HEK293 (cell line): Measurements from ENCODE around the gene IMMT.

Experiments
- CTCF ChIA-PET: fragments of 350-600 bp; formaldehyde crosslinking; extraction: SDS; loops from one replicate; lab custom pipeline; 2021; ENCODE audit warnings: antibody characterized with exemption; lab: Yijun Ruan, JAX
- POLR2A ChIA-PET: fragments of 300-600 bp; formaldehyde crosslinking; extraction: SDS; loops from one replicate; lab custom pipeline; 2020; ENCODE audit warnings: antibody characterized with exemption, inconsistent platforms; lab: Yijun Ruan, JAX
- H3K27ac ChIP-seq: fragments of 200-500 bp; sonication (Bioruptor generic); 2 replicates; pipeline ENCODE4 v1.5.1; 2014; ENCODE audit warnings: low read depth, low read length, control low read depth, inconsistent platforms; ENCODE audit errors: extremely low read depth
- H3K36me3 ChIP-seq, 2 experiments: fragments of 200-500 bp in 1 of 2; sonication (Bioruptor generic) in 1 of 2; 1 replicate in 1 of 2; 2 replicates in 1 of 2; pipeline ENCODE4 v1.5.1; 2014 to 2017; ENCODE audit warnings: inconsistent platforms in 2 of 2, low read length in 2 of 2; ENCODE audit not compliant: control insufficient read depth in 2 of 2, insufficient read depth in 1 of 2
- H3K4me1 ChIP-seq: fragments of 200-500 bp; sonication (Bioruptor generic); 2 replicates; pipeline ENCODE4 v1.5.1; 2014; ENCODE audit warnings: mild to moderate bottlenecking, low read length, inconsistent platforms; ENCODE audit not compliant: control insufficient read depth, insufficient read depth
- H3K4me3 ChIP-seq: 2 replicates; pipeline ENCODE4 v1.5.1; 2011; ENCODE audit warnings: low read depth, mild to moderate bottlenecking, control low read depth, low read length, moderate library complexity
- H3K9me3 ChIP-seq: fragments of 200-500 bp; sonication (Bioruptor generic); 2 replicates; pipeline ENCODE4 v1.5.1; 2014; ENCODE audit warnings: low read depth, low read length, inconsistent platforms; ENCODE audit not compliant: control insufficient read depth, insufficient read depth
- ZBTB17 ChIP-seq: fragments of 450-650 bp; formaldehyde crosslinking; IDR thresholded peaks from 2 replicates; pipeline ENCODE4 v1.5.1; 2016; ENCODE audit warnings: missing biosample characterization, missing genetic modification characterization
- ZBTB48 ChIP-seq: fragments of 450-650 bp; formaldehyde crosslinking; IDR thresholded peaks from 2 replicates; pipeline ENCODE4 v1.5.1; 2016; ENCODE audit warnings: missing biosample characterization, missing genetic modification characterization
- ZFP3 ChIP-seq: fragments of 450-650 bp; formaldehyde crosslinking; IDR thresholded peaks from 2 replicates; pipeline ENCODE4 v1.5.1; 2016; ENCODE audit warnings: low read depth, missing biosample characterization, missing genetic modification characterization
- ZFP69B ChIP-seq: fragments of 450-650 bp; formaldehyde crosslinking; IDR thresholded peaks from 2 replicates; pipeline ENCODE4 v1.5.1; 2016; ENCODE audit warnings: missing biosample characterization, missing genetic modification characterization
- ZNF311 ChIP-seq: fragments of 450-650 bp; formaldehyde crosslinking; IDR thresholded peaks from 2 replicates; pipeline ENCODE4 v1.5.1; 2017; ENCODE audit warnings: missing biosample characterization, missing genetic modification characterization, borderline replicate concordance
- ZNF654 ChIP-seq: fragments of 450-650 bp; formaldehyde crosslinking; IDR thresholded peaks from 2 replicates; pipeline ENCODE4 v1.5.1; 2016; ENCODE audit warnings: low read depth, missing biosample characterization, missing genetic modification characterization
- ZNF747 ChIP-seq: fragments of 450-650 bp; formaldehyde crosslinking; IDR thresholded peaks from 2 replicates; pipeline ENCODE4 v1.5.1; 2016; ENCODE audit warnings: missing biosample characterization, missing genetic modification characterization
- TF ChIP-seq, protein P1 (sequence below): fragments of 450-650 bp; formaldehyde crosslinking; IDR thresholded peaks from 2 replicates; pipeline ENCODE4 v1.5.1; 2017; ENCODE audit warnings: missing biosample characterization, missing genetic modification characterization
- TF ChIP-seq, protein P2 (sequence below): fragments of 450-650 bp; formaldehyde crosslinking; IDR thresholded peaks from 2 replicates; pipeline ENCODE4 v1.5.1; 2016; ENCODE audit warnings: missing biosample characterization, missing genetic modification characterization
- TF ChIP-seq, protein P3 (sequence below): fragments of 450-650 bp; formaldehyde crosslinking; IDR thresholded peaks from 2 replicates; pipeline ENCODE4 v1.5.1; 2016; ENCODE audit warnings: missing biosample characterization, missing genetic modification characterization
- TF ChIP-seq, protein P4 (sequence below): fragments of 450-650 bp; formaldehyde crosslinking; IDR thresholded peaks from 2 replicates; pipeline ENCODE4 v1.5.1; 2016; ENCODE audit warnings: missing biosample characterization, missing genetic modification characterization

Gene IMMT

DNA sequence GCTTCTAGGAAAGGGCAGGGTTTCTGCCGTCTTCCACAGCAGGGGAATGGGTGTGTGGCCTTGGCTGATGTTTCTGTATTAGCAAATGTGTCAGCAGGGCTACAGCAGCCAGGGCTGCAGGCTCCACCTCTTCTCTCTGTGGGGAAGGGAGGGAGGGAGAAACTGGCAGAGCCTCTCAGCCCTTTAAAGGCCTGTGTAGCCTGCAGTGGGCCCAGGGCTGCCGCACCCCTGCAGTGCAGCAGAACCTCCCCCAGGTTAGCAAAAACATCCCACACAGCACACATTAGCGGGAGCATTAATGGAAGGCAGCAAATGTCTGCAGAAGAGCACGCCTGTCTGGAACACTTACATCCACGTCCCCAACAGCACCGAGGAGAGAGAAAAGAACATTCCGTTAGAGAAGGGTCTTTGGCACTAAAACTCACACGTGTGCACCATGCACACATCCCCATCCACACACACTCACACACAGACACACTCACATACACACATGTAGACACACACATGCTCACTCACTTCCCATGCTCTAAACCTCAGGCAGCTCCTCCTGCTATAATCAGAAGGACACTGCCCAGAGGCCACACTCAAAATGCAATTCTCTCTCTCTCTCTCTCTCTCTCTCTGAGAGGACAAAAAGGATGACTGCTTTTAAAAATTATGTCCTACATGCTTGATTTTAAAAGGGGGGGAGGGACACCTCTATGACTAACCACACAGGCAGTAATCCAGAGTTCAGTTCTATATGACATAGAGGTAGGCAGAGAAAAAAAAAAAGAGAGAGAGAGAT is 28.1 kb upstream of the IMMT start (continued):
- TF ChIP-seq, protein P1, sequence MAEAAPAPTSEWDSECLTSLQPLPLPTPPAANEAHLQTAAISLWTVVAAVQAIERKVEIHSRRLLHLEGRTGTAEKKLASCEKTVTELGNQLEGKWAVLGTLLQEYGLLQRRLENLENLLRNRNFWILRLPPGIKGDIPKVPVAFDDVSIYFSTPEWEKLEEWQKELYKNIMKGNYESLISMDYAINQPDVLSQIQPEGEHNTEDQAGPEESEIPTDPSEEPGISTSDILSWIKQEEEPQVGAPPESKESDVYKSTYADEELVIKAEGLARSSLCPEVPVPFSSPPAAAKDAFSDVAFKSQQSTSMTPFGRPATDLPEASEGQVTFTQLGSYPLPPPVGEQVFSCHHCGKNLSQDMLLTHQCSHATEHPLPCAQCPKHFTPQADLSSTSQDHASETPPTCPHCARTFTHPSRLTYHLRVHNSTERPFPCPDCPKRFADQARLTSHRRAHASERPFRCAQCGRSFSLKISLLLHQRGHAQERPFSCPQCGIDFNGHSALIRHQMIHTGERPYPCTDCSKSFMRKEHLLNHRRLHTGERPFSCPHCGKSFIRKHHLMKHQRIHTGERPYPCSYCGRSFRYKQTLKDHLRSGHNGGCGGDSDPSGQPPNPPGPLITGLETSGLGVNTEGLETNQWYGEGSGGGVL (tag by site-specific recombination), result 0 out of 2 replicates have a peak, but pooled peaks have one; percentile 19
- TF ChIP-seq ZNF747 (tag by site-specific recombination) (no peak), ZFP69B (tag by site-specific recombination) (peak; percentile 77), ZBTB48 (tag by site-specific recombination) (no peak)

DNA sequence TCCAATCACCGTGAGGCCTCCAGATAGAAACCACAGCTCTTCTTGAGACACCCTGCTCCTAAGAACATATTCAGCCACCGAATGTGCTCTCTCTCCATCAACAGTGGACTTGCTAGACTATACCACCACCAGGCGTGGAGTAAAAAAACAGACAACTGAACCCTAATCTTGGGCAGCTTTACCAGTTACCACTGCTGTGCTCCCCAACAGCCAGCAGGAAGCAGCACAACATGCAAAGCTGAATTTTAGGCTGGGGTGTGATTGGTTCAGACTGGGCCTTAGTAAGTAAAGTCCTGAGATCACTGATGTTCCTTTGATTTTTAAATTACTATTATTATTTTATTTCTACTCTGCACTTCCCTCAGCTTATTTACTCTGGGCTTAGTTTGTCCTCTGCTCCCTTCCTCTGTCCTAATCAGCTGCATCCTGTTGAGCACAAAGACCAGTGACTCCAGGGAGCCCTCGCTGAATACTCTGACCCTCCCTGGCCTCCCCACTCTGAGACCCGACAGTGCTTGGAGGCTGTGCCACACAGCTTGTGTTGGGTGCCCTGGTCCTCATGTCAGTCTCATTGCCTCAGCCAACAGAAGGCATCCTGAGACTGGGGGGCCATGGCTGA is 25.9 kb upstream of the IMMT start:
- TF ChIP-seq, protein P2, sequence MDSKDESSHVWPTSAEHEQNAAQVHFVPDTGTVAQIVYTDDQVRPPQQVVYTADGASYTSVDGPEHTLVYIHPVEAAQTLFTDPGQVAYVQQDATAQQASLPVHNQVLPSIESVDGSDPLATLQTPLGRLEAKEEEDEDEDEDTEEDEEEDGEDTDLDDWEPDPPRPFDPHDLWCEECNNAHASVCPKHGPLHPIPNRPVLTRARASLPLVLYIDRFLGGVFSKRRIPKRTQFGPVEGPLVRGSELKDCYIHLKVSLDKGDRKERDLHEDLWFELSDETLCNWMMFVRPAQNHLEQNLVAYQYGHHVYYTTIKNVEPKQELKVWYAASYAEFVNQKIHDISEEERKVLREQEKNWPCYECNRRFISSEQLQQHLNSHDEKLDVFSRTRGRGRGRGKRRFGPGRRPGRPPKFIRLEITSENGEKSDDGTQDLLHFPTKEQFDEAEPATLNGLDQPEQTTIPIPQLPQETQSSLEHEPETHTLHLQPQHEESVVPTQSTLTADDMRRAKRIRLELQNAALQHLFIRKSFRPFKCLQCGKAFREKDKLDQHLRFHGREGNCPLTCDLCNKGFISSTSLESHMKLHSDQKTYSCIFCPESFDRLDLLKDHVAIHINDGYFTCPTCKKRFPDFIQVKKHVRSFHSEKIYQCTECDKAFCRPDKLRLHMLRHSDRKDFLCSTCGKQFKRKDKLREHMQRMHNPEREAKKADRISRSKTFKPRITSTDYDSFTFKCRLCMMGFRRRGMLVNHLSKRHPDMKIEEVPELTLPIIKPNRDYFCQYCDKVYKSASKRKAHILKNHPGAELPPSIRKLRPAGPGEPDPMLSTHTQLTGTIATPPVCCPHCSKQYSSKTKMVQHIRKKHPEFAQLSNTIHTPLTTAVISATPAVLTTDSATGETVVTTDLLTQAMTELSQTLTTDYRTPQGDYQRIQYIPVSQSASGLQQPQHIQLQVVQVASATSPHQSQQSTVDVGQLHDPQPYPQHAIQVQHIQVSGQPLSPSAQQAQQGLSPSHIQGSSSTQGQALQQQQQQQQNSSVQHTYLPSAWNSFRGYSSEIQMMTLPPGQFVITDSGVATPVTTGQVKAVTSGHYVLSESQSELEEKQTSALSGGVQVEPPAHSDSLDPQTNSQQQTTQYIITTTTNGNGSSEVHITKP (tag by site-specific recombination), result 0 out of 2 replicates have a peak, but pooled peaks have one; percentile 46
- TF ChIP-seq, protein P3, sequence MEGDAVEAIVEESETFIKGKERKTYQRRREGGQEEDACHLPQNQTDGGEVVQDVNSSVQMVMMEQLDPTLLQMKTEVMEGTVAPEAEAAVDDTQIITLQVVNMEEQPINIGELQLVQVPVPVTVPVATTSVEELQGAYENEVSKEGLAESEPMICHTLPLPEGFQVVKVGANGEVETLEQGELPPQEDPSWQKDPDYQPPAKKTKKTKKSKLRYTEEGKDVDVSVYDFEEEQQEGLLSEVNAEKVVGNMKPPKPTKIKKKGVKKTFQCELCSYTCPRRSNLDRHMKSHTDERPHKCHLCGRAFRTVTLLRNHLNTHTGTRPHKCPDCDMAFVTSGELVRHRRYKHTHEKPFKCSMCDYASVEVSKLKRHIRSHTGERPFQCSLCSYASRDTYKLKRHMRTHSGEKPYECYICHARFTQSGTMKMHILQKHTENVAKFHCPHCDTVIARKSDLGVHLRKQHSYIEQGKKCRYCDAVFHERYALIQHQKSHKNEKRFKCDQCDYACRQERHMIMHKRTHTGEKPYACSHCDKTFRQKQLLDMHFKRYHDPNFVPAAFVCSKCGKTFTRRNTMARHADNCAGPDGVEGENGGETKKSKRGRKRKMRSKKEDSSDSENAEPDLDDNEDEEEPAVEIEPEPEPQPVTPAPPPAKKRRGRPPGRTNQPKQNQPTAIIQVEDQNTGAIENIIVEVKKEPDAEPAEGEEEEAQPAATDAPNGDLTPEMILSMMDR (tag by site-specific recombination), result peak; percentile 53; the same call in 1 of the 2 replicates
- TF ChIP-seq ZFP3 (tag by site-specific recombination) (no peak), ZBTB17 (tag by site-specific recombination) (peak; percentile 25; the same call in 1 of the 2 replicates), ZNF311 (tag by site-specific recombination) (no peak), ZNF654 (tag by site-specific recombination) (peak; percentile 61)
- TF ChIP-seq, protein P4, sequence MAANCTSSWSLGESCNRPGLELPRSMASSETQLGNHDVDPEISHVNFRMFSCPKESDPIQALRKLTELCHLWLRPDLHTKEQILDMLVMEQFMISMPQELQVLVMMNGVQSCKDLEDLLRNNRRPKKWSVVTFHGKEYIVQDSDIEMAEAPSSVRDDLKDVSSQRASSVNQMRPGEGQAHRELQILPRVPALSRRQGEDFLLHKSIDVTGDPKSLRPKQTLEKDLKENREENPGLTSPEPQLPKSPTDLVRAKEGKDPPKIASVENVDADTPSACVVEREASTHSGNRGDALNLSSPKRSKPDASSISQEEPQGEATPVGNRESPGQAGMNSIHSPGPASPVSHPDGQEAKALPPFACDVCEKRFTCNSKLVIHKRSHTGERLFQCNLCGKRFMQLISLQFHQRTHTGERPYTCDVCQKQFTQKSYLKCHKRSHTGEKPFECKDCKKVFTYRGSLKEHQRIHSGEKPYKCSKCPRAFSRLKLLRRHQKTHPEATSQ (tag by site-specific recombination), result no peak
- H3K4me3 ChIP-seq, result no peak overlapping the region
- no peaks in the 10 kb centered on the region for H3K9me3 ChIP-seq
- ChIA-PET CTCF (interaction anchor here (0.6 to 4.6 kb wide), 46 partner anchors 8 to 543 kb away, joined by 3 to 119 read pairs (median 4); partner anchors contain the start of gene REEP1), POLR2A (interaction anchor here (1.1 kb wide), 1 partner anchor 220 kb away, joined by 3 read pairs; the partner anchor contains the start of gene KDM3A)
- H3K4me1 ChIP-seq, result no peaks in the 10 kb centered on the region
- no peak overlapping the region for H3K27ac ChIP-seq
- H3K36me3 ChIP-seq, result no peaks in the 10 kb centered on the region
